ENCODE data around the gene ATP2B2. TPM values are rescaled to one million over a fixed set of nuclear protein-coding genes. Genes with fewer than 3 reads are reported as not detected.

ATP2B2 gene
- polyA plus RNA-seq, 3 donors: not detected

DNA sequence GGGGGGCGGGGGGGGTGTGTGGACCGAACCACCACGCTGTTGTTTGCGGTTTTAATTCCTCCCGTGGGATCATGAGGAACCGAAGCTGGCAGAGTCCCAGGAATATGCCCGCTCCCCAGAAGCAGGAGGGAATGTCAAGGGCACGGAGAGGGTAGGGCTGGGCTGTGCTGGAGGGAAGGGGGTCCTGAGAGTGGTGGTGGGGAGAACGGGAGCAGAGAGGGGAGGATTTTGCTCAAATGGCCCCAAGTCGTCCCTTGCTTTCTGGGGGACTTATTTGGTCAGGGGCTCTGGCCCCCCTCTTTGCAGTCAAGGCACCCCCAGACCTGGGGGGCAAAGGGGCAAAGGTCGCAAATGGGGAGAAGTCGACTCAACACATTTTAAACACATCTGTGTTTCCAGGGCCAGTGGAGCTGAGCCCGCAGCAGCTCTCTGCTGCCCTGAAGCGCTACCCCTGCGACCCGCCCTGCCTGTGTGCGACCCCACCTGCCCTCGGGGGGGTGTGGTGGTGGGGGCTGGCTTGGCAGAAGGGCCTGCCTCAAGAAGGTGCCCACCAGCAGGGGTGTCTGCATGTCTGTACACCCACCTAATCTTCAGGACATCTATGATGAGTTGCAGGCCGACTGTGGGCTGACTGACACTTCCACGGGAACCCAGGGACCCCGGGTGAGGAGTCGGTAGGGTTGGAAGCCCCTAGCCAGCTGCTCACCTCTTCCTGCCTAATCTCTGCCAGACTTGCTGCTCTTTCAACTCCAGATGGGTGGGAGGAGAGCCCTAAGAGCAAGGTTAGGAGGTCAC lies 602 bp upstream of the ATP2B2 start:
- Mint-ChIP-seq H3K9me3 (peaks cover 0 to 4% (median 0%) of the 10 kb centered on the region in 7 donors), H3K4me3 (peak overlapping the region in 1 of 2 donors; percentile 55), H3K27ac (no peak overlapping the region), H3K36me3 (no peaks in the 10 kb centered on the region), H3K27me3 (ENCODE audit: low read depth in 3 of 3) (peaks cover 24 to 40% (median 33%) of the 10 kb centered on the region in 3 donors), H3K4me1 (peaks cover 5% of the 10 kb centered on the region)
- H3K4me1 ChIP-seq (ENCODE audit: control insufficient read depth in 1 of 2, insufficient read depth in 2 of 2, low read length in 2 of 2): no peaks in the 10 kb centered on the region
- peaks cover 5 to 30% of the 10 kb centered on the region in 2 donors for H3K27me3 ChIP-seq (ENCODE audit: control insufficient read depth in 2 of 2, insufficient read depth in 2 of 2, low read length in 2 of 2)
- H2AFZ ChIP-seq (ENCODE audit: insufficient read depth, low read depth, low read length, poor library complexity, severe bottlenecking): no peak overlapping the region
- no peak overlapping the region for H3K9ac ChIP-seq (ENCODE audit: insufficient read depth, low read length, poor library complexity, severe bottlenecking)
- H3K9me3 ChIP-seq (replicated peaks in 1 of 2; ENCODE audit: control insufficient read depth in 1 of 2, insufficient read depth in 1 of 2, low read length in 2 of 2): no peaks in the 10 kb centered on the region
- H3K4me3 ChIP-seq (replicated peaks in 1 of 3; ENCODE audit: low read depth in 2 of 3, low read length in 3 of 3): no peak overlapping the region
- H3K4me2 ChIP-seq (replicated peaks; ENCODE audit: extremely low read depth, low read length, poor library complexity, severe bottlenecking): no peak overlapping the region
- H3K79me2 ChIP-seq (ENCODE audit: insufficient read depth, low read length): no peaks in the 10 kb centered on the region
- TF ChIP-seq, protein P1, sequence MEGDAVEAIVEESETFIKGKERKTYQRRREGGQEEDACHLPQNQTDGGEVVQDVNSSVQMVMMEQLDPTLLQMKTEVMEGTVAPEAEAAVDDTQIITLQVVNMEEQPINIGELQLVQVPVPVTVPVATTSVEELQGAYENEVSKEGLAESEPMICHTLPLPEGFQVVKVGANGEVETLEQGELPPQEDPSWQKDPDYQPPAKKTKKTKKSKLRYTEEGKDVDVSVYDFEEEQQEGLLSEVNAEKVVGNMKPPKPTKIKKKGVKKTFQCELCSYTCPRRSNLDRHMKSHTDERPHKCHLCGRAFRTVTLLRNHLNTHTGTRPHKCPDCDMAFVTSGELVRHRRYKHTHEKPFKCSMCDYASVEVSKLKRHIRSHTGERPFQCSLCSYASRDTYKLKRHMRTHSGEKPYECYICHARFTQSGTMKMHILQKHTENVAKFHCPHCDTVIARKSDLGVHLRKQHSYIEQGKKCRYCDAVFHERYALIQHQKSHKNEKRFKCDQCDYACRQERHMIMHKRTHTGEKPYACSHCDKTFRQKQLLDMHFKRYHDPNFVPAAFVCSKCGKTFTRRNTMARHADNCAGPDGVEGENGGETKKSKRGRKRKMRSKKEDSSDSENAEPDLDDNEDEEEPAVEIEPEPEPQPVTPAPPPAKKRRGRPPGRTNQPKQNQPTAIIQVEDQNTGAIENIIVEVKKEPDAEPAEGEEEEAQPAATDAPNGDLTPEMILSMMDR (IDR thresholded peaks at IDR 0.05): no peak
- no peak for DNase-seq
- H3K36me3 ChIP-seq (replicated peaks in 1 of 2; ENCODE audit: control insufficient read depth in 1 of 2, insufficient read depth in 2 of 2, low read length in 2 of 2): no peaks in the 10 kb centered on the region
- intact Hi-C loops (cut with micrococcal nuclease): no loop called here
- 42% methylated on average over 6 of the region's 22 CpGs for WGBS (ENCODE audit: insufficient coverage)
- H3K27ac ChIP-seq (ENCODE audit: low read depth in 1 of 2, low read length in 2 of 2): no peak overlapping the region
- H4K20me1 ChIP-seq (ENCODE audit: insufficient read depth, low read length): no peaks in the 10 kb centered on the region

DNA sequence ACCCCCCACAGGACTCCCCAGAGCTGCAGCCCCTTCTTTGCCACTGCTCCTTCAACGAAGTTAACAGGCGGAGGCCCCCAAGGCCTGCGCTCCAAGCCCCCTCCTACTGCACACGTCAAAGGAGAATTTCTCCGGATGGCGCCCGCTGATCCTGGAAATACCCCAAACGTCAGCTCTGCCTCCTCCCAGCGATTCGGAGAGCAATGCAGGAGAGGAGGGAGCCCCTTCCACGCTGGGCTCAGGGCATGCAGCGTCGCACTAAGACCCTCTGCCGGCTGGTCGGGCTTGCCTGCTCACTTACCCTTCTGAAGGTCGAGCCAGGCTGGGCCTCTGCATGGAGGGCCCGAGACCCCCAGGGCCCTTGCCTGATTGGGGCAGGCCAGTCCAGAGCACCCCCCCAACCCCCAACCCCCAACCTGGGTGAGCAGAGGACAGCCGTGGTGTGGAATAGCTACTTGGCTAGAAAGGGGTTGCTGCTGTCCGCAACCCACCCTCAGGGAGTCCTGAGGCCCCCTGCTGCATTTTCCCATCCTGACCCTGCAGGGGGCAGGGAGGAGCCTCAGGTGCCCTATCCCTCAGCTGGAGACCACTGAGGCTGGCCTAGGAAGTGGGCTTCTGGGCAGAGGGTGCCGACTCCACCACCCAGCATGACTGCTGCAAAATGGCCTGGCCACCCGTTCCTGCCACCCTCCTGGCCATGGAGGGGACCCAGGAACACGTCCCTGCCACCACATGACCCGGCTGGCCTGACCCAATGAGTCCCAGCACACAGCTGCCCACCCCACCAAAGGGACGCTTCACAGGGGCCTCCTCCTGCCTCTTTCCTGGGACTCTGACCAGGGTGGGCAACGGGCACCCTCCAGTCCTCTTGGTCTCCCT lies 976 bp downstream of the ATP2B2 start:
- H3K9ac ChIP-seq (ENCODE audit: insufficient read depth, low read length, poor library complexity, severe bottlenecking): no peak overlapping the region
- H4K20me1 ChIP-seq (ENCODE audit: insufficient read depth, low read length): no peaks in the 10 kb centered on the region
- H3K27ac ChIP-seq (ENCODE audit: low read depth in 1 of 2, low read length in 2 of 2): no peak overlapping the region
- no peak overlapping the region for H3K4me2 ChIP-seq (replicated peaks; ENCODE audit: extremely low read depth, low read length, poor library complexity, severe bottlenecking)
- H3K9me3 ChIP-seq (replicated peaks in 1 of 2; ENCODE audit: control insufficient read depth in 1 of 2, insufficient read depth in 1 of 2, low read length in 2 of 2): no peaks in the 10 kb centered on the region
- no peaks in the 10 kb centered on the region for H3K36me3 ChIP-seq (replicated peaks in 1 of 2; ENCODE audit: control insufficient read depth in 1 of 2, insufficient read depth in 2 of 2, low read length in 2 of 2)
- no peaks in the 10 kb centered on the region for H3K79me2 ChIP-seq (ENCODE audit: insufficient read depth, low read length)
- Mint-ChIP-seq H3K36me3 (no peaks in the 10 kb centered on the region), H3K27ac (no peak overlapping the region), H3K9me3 (peaks cover 0 to 4% (median 0%) of the 10 kb centered on the region in 7 donors), H3K4me3 (peak overlapping the region in 1 of 2 donors; percentile 46), H3K4me1 (peaks cover 5% of the 10 kb centered on the region), H3K27me3 (ENCODE audit: low read depth in 3 of 3) (peaks cover 25 to 41% (median 41%) of the 10 kb centered on the region in 3 donors)
- TF ChIP-seq, protein P1 (IDR thresholded peaks at IDR 0.05): no peak
- 85% methylated on average over 13 of the region's 25 CpGs for WGBS (ENCODE audit: insufficient coverage)
- intact Hi-C loops (cut with micrococcal nuclease): no loop called here
- H2AFZ ChIP-seq (ENCODE audit: insufficient read depth, low read depth, low read length, poor library complexity, severe bottlenecking): no peak overlapping the region
- H3K4me3 ChIP-seq (replicated peaks in 1 of 3; ENCODE audit: low read depth in 2 of 3, low read length in 3 of 3): no peak overlapping the region
- H3K27me3 ChIP-seq (ENCODE audit: control insufficient read depth in 2 of 2, insufficient read depth in 2 of 2, low read length in 2 of 2): peaks cover 5 to 30% of the 10 kb centered on the region in 2 donors
- DNase-seq: no peak
- H3K4me1 ChIP-seq (ENCODE audit: control insufficient read depth in 1 of 2, insufficient read depth in 2 of 2, low read length in 2 of 2): no peaks in the 10 kb centered on the region
